ENCODE measurements around the gene ANKRD63.

Gene ANKRD63

DNA sequence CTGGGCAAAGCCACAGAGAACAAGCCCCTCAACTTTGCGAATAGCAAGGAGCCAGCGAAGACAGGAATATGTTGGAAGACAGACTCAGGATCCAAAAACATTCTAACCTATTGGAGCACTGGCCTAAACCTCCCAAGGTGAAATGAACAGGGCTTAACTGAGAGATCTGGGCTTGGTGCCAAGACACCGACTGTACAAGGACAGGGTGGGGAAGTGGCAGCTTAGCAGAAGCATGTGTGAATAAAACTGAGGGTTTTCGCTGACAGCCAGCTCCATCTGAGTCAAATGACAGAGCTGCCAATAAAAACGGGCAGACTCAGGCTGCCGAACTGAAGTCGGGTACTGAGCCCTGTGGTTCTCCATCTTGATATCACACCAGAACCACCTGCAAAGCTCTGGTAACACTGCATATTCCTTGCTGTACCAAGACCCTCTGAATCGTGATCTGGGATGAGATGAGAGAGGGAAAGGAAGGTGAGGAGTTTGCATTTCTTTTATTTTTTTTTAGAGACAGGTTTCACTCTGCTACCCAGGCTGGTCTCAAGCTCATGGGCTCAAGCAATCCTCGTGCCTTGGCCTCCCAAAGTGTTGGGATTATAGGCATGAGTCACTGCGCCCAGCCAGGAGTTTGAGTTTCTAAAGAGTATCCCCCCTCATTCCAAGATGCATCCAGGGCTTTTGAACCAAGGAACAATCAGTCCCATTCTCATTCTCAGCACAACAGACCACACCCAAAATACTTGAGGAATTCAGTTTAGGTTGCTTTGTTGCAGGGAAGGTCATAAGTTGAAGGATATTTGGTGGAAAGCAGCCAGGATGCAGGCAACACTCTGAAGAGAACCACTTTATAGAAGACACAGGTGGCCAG lies 30.9 kb upstream of the ANKRD63 start:
- DNase-seq (ENCODE audit: low read depth in 2 of 2, low spot score in 1 of 2), result no peak

DNA sequence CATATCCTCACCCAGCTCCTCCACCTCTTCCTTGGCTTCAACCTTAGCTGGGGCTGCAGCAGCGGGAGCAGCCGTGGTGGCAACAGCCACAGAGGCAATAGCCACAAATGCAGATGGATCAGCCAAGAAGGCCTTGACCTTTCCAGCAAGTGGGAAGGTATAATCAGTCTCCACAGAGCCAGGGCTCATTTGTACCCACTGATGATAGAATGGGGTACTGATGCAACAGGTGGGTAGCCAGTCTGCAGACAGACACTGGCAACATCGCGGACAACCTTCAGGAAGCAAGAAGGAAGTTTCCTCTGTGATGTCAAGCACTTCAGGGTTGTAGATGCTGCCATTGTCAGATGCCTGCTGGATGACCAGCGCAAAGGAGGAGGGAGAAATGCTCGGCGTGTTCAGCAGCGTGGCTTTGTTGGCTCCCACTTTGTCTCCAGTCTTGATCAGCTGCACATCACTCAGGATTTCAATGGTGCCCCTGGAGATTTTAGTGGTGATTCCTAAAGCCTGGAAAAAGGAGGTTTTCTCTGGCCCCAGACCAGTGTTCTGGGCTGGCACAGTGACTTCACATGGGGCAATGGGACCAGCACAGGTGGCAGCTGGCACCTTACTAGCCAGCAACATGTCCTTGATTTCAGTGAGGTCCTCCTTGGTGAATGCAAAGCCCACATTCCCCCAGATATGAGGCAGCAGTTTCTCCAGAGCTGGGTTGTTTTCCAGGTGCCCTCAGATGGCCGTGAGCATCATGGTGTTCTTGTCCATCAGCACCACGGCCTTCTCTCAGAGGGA lies 29.7 kb upstream of the ANKRD63 start:
- DNase-seq (ENCODE audit: low read depth in 2 of 2, low spot score in 1 of 2), result no peak

DNA sequence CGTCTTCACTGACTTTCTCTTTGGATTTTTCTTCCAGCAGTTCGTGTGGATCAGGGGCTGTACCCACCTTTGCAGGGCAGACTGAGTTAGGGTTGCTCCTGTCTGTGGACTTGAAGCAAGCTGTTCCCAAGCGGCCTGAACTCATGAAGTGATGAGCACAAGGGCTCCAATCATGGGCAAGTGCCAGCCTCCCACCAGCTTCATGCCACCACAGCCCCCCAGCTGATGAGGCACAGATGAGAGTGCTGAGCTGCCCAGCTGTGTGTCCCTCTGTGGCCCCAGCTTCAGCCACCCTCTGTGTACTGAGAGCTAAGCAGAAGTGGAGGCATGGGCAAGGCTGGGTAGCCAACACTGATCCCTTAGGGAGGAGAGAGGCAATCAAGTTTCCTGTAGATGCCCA lies 28.1 kb upstream of the ANKRD63 start:
- DNase-seq (ENCODE audit: low read depth in 2 of 2, low spot score in 1 of 2), result no peak

DNA sequence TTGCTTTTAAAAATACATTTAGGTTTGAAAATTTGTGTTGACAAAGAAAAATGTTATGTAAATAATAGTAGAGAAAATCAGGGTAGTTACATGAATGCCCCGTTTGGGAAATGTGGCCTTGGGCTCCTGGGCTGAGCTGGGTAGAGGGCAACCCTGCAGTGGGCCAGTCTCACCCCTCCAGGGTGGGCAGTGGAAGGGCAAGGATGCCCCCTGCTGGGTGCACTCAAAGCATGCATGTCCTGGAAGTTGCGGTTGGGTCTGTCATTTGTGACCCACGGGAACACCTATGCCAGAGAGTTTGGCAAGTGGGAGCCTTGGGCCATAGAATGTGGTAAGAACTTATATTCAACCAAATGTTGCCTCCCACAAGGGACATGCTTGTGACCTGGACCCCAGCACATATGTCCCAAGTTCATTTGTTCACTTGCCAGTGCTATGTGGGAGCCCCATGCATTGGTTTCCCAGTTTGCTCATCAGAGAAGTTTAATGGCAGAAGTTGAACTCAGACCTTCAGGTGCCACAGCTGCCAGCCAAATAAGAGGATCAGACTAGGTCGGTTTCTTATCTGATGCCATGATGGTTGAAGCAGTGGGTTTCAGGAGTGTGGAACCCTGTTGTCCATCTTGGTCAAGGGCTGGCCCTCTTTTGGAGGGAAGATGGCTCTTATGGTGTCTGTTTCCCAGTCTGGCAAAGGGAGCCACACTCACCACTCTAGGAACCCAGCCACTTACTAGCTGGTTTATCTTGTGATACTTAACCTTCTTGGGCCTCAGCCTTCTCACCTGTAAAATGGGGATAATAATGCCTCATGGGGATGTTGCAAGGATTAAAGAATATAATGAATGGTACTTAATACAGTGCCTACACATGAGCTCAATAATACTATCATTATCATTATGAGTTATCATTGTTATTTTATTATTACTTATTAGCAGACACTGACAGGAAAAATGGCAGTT lies 27.4 kb upstream of the ANKRD63 start:
- DNase-seq (ENCODE audit: low read depth in 2 of 2, low spot score in 1 of 2), result no peak

DNA sequence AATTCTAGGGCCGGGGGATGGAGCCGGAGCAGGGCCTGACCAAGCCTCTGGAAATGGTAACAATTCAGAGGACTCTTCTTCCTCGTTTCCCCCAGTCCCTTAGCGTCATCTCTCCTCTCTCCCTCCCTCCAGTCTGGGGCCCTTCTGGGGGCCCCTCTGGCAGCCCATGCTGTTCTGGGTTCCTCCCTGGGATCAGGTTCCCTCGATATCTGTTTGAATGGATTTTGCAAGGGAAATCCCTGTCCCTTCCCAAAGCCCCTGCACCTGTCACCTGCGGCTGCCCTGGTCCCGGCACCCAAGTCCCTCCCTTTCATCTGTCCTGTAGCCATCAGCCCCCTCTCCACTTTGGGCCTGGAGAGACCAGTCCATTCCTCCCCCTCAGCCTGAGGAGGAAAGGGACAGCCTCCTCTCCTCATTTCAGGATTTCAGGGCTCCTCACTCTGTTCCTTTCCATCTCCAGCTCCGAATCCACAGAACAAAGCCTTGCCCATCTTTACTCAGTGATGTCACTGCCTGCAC lies 26.5 kb upstream of the ANKRD63 start:
- DNase-seq (ENCODE audit: low read depth in 2 of 2, low spot score in 1 of 2), result no peak

DNA sequence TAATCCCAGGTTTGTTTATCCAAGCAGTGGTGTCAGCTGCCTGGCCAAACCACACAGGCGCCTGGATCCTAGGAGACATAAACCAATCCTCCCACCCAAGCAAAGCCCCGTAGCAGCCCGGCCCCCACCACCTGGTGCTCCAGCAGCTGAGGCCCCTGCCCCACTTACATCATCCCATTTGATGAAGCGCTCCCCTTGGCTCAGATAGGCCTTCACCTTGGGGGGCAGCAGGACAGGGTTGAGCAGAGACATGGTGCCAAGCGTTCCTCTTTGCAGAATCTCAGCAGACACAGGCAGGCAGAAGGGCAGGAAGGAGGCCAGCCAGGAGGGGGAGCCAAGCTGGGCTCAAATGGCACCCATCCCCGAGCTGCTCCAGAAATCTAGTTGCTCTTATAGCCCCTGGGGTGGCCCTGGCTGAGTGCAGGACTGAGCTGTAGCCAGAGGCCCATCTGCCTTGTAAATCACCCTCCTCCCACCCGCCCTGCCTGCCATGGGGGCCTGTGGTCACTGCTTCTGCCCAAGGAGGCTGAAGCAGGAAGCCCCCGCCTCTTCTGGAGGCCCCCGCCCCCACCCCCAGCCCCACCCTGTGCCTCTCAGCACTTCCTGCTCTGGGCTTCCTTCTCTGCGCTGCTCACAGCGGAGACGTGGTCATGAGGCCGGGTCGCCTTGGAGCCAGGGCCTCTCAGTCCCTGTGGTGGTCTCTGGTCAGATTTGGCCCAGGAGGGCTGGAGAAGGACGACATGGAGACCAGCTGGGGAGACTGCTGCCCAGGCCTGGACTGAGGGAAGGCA lies 24.8 kb upstream of the ANKRD63 start, which contains the start of gene PLCB2:
PLCB2 (minus strand) TSS at position 515 of the 791 bp plus-strand sequence; CDS start at position 252, 263 bp downstream.
- DNase-seq (ENCODE audit: low read depth in 2 of 2, low spot score in 1 of 2), result peak; percentile 24 to 29

DNA sequence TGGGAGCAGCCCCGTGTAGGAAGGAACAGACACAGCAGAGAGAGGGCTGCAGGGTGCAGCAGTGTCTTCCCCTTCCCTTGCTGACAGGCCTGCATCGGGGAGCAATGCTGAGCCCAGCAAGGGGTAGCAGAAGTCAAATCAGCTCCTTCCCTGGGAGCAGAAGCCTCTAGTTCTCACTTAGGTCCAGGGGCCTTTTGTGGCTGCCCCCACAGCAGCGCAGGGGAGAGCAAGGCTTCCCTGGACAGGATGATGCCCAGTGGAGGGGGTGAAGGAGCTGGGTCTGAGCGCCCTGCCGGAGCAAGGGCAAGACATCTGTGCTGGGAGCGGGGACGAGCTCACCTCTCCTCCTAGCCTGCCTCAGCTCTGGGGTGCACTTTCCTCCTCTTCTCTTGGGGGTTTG lies 24.0 kb upstream of the ANKRD63 start:
- DNase-seq (ENCODE audit: low read depth in 2 of 2, low spot score in 1 of 2), result no peak

DNA sequence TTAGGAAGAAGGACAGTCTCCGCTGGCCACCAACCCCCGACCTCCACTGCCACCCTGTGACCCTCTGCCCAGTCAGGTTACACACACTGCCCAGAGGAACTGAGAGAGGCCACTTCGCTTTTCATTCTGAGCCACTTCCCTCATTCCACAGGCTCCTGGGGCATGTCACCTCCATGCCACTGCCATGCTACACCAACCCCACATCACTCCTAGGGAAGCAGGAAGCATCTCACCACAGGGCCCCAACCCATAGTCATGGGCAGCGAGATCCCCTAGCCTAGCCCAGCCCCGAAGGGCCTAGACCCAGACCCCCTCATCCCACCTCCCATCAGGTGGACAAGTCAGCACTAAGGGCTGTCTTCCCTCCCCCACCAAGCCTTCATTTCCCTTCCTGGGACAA lies 23.5 kb upstream of the ANKRD63 start:
- no peak for DNase-seq (ENCODE audit: low read depth in 2 of 2, low spot score in 1 of 2)

DNA sequence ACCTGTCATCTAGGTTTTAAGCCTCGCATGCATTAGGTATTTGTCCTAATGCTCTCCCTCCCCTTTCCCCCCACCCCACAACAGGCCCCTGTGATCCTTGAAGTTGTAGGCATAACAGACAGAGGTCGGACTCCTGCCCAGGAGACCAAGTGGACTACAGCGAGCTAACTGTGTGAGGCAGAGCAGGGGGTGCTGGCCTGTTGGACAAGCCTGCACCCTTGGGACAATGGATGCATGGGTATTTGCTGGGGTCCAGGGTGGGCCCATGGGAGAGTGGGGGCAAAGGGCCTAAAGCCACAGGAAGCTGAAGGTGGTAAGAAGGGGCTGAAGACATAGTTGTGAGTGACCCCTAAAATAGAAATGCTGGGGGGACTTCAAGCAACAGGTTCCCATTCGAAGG lies 22.4 kb upstream of the ANKRD63 start:
- DNase-seq (ENCODE audit: low read depth in 2 of 2, low spot score in 1 of 2), result no peak

DNA sequence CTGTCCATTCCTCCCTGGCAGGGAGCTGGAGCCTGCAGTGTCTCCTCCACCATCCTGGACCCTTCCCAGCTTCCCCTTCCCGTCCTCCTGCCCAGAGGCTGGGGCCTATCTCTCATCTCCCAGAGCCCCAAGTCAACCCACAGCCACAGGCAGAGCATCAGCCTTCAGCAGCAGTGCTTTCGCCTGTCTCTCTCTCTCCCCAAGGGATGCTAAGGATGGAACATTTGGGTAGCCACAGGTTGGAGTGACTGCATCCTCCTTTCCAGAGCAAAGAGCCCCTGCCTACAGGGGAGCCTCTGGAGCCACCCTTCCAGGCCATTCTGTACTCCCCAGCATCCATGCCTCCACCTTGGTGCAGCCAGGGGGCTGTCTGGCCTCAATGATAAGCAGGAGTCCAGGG lies 20.7 kb upstream of the ANKRD63 start:
- DNase-seq (ENCODE audit: low read depth in 2 of 2, low spot score in 1 of 2), result no peak

DNA sequence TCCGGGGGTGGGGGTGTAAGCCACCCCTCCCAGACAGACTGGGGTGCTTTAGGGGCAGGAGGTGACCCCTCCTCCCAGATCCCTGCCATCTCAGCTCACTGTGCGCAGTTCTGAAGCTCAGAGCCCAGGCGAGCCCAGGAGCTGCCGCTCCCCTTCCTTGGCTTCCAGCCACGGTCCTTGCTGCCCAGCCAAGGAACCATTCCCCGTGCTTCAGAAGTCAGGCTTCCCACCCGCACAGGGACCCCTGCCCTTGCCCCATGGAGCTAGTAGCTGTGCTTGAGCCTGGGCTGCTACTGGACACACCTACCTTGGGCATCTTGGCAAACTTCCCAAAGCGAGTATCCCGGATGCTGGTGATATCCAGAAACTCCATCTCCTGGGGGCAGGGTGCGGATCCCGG lies 20.1 kb upstream of the ANKRD63 start:
- no peak for DNase-seq (ENCODE audit: low read depth in 2 of 2, low spot score in 1 of 2)

DNA sequence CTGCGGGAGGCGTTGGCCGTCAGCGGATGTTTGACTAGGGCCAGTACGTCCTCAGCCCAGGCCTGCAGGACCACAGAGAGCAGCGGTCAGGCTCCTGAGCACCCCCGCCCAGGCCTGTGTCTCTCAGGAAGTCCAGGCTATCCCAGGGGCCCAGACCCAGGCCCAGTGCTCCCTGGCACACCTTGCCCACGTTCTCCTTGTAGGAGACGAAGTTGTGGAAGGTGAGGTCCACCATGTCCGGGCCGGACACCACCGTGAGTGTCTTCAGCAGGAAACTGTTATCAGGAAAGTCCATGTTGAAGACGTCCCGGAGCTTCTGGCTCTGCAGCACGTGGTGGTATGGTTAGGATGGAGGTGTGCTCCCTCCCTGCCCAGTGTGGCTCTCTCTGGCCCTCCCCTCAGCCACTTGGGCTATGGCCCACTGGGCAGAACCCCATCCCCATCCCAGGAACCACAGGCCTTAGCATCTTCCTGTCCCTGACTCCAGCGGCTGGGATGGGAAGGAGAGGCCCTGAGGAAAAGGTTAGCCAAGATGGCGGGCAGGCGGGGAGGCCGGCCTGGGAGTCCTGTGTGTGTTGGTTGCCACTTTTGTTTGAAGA lies 19.5 kb upstream of the ANKRD63 start:
- no peak for DNase-seq (ENCODE audit: low read depth in 2 of 2, low spot score in 1 of 2)

DNA sequence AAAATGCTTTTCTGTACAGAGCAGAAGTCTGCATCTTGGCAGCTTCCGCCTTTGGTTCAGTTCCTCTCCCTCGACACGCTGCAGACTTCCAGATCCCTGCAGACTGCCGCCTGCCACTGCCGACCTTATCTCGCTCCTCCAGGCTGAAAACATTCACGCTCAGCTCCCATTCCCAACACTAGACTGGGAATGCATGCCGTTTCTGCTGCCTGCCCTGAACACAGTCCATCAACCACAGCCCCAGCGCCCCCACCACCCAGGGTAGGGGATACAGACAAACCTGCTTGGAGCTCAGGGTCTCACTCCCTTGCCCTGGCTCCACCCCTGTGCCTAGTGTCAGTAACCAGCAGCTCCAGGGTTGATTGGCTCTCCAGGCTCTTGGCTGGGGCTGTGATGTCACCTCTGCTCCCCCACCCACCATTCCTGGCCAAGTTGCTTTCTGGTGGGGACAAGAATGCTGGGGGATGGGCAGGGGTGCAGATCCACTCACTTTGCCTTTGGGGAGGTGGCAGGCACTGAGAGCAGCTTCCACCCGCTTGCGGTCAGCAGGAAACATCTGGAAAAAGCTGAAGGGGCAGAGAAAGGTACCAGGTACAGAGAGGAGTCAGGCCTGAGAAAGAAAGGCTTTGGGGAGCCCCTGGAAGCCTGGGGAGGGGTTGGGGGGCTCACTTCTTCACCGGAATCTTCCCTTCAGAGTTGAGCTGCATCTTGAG lies 18.8 kb upstream of the ANKRD63 start:
- no peak for DNase-seq (ENCODE audit: low read depth in 2 of 2, low spot score in 1 of 2)

DNA sequence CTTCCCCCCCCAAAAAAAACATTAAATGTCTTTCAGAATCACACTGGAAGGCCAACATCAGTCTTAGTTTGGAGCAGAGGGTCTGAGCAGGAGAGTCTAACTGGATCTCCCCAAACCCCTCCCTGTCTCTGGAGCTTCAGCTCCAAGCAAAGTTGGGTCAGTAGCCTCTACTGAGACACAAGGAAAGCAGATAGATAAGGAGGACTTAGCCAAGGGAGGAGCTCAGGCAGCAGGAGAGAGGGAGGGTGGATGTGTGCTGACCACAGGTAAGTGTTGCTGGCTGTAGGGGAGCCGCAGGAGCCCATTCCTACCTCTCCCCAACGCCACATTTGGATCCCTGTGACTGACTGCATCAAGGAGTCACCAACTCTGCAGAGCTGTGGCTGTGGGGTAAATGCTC lies 17.9 kb upstream of the ANKRD63 start:
- DNase-seq (ENCODE audit: low read depth in 2 of 2, low spot score in 1 of 2), result no peak

DNA sequence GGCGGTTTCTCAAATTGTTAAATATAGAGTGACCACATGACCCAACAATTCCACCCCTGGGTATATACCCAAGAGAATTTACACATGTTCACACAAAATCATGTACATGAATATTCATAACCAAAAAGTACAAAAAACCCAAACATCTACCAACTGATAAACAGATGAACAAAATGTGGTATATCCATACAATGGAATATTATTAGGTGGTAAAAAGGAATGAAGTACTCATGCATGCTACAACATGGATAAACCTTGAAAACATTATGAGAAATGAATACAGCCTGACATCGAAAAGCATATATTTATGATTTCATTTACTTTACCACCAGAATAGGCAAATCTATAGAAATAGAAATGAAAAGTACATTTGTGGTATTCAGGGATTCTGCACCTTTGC lies 17.5 kb upstream of the ANKRD63 start:
- no peak for DNase-seq (ENCODE audit: low read depth in 2 of 2, low spot score in 1 of 2)

DNA sequence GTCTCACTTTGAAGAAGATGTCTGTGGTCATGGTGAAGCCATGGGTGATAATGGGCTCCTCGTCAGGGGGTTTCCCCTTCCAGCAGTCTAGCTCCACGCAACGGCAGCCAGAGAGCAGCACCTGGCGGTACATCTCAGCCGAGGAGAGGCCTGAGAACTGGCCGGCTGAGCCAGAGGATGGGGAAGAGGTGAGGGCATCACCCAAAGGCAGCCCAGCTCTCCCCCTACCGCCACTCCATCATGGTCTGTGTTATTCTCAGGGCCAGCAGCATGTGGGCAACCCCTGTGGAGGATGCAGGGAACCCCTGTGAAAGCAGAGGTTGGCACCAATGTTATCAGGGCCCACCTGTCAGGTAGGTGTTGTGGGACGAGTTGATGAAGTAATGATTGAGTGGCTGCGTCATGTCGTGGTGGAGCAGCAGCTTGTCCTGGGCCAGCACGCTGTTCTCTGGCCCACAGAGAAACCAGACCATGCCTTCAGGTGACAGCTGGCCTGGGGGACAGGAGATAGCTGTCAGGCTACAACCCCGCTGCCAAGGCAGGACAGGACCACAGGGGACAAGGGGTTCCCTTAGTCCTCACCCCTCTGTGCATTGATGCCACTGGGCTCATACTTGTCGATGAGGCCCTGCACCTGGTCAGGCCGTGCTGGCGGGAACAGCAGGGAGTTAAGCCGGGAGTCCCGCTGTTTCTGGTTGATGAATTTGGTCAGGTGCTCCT lies 15.5 kb upstream of the ANKRD63 start:
- DNase-seq (ENCODE audit: low read depth in 2 of 2, low spot score in 1 of 2), result no peak

DNA sequence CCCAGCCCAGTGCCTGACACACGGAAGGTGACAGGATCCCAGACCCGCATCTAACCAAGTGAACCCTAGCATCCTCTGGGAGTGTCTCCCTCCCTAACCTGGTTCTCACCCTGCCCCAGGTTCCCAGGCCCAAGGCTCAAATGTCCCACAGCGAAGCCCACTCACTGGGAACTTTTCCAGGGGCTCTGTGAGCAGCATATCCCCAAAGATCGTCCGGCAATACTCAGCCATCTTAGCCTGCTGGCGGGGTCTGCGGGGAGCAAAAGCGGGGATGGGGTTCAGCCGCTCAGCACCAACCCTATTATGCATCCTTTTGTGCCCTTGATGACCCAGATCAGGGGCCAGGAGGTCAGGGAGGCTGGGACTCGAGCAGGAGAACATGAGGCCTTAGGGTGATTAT lies 14.5 kb upstream of the ANKRD63 start:
- no peak for DNase-seq (ENCODE audit: low read depth in 2 of 2, low spot score in 1 of 2)

DNA sequence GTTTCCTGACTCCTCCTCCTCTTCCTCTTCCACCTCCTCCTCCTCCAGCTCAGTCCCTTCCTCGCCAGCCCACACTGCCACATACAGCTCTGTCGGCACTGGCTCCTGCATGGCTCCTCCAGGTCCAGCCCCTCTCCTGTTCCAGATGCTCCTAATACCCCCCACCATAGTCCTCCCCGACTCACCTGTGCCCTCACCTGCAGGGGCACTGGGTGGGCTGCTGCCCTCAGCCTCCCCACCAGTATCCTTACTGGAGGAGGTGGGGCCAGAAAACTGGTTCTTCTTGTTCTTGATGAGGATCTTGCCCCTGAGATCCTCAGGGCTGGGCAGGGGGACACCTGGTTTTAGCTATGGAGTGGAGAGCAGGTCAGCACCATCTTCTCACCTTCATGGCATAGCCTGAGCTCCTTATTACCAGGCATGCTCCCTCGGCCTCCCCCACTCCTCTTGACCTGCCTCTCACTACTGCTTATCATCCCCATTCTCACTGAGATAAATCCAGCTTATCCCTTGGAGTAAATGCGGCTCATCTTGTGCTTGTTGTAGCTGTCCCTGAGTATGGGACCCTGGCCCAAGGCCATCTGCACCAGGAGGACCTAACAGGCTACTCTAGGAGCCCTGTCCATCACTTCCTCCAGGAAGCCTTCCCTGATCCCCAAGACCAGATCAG lies 13.8 kb upstream of the ANKRD63 start:
- no peak for DNase-seq (ENCODE audit: low read depth in 2 of 2, low spot score in 1 of 2)

Measured in stimulated activated CD8-positive, alpha-beta memory T cell treated with anti-CD3 and anti-CD28 coated beads, Interleukin-4, amount 100 ng/mL, for 4 hours (primary cell).